MM.1S (cell line): Measurements from ENCODE around the gene SURF1.
A peak's percentile ranks its signal among the peaks of the same experiment; 100 is the strongest.

Experiments
- DNase-seq: peaks from one replicate; pipeline ENCODE4 v3.0.0-alpha.2; 2015
- H2AFZ ChIP-seq: fragments of 300-600 bp; sonication (generic); 2 replicates; pipeline ENCODE4 v1.6.0; 2016; ENCODE audit warnings: antibody characterized with exemption, low read length
- H3F3A ChIP-seq: fragments of 300-600 bp; sonication (generic); 2 replicates; pipeline ENCODE4 v1.6.1; 2016; ENCODE audit warnings: mild to moderate bottlenecking, antibody characterized with exemption, low read length, moderate library complexity, mixed read lengths; ENCODE audit not compliant: insufficient read depth
- H3K27ac ChIP-seq: fragments of 300-600 bp; sonication (generic); 2 replicates; pipeline ENCODE4 v1.5.1; 2016; ENCODE audit warnings: mild to moderate bottlenecking, low read length
- H3K27me3 ChIP-seq: fragments of 300-600 bp; sonication (generic); replicated peaks from 2 replicates; pipeline ENCODE4 v1.6.0; 2016; ENCODE audit warnings: low read length; ENCODE audit not compliant: insufficient read depth
- H3K36me3 ChIP-seq: fragments of 300-600 bp; sonication (generic); replicated peaks from 2 replicates; pipeline ENCODE4 v1.6.1; 2016; ENCODE audit warnings: mild to moderate bottlenecking, low read length, mixed read lengths; ENCODE audit not compliant: insufficient read depth
- H3K4me1 ChIP-seq: fragments of 300-600 bp; sonication (generic); 2 replicates; pipeline ENCODE4 v1.6.1; 2016; ENCODE audit warnings: low read length, mixed read lengths
- H3K4me2 ChIP-seq: fragments of 300-600 bp; sonication (generic); 2 replicates; pipeline ENCODE4 v1.6.0; 2016; ENCODE audit warnings: low read depth, low read length
- H3K4me3 ChIP-seq: fragments of 300-600 bp; sonication (generic); 2 replicates; pipeline ENCODE4 v1.5.1; 2016; ENCODE audit warnings: low read length, mixed read lengths
- H3K79me2 ChIP-seq: fragments of 300-600 bp; sonication (generic); 2 replicates; pipeline ENCODE4 v1.6.1; 2016; ENCODE audit warnings: mixed run types, low read length, mixed read lengths
- H3K9ac ChIP-seq: fragments of 300-600 bp; sonication (generic); 2 replicates; pipeline ENCODE4 v1.6.1; 2016; ENCODE audit warnings: low read length, mixed read lengths
- H3K9me2 ChIP-seq: fragments of 300-600 bp; sonication (generic); replicated peaks from 2 replicates; pipeline ENCODE4 v1.6.1; 2016; ENCODE audit warnings: mild to moderate bottlenecking, low read length, mixed read lengths; ENCODE audit not compliant: insufficient read depth
- H3K9me3 ChIP-seq: fragments of 300-600 bp; sonication (generic); replicated peaks from 2 replicates; pipeline ENCODE4 v1.6.1; 2016; ENCODE audit warnings: mild to moderate bottlenecking, low read length, mixed read lengths; ENCODE audit not compliant: insufficient read depth
- H4K20me1 ChIP-seq: fragments of 300-600 bp; sonication (generic); 2 replicates; pipeline ENCODE4 v1.6.1; 2016; ENCODE audit warnings: mild to moderate bottlenecking, low read length, moderate library complexity, mixed read lengths; ENCODE audit not compliant: insufficient read depth
- CTCF ChIP-seq: fragments of 300-600 bp; sonication (generic); IDR thresholded peaks from 2 replicates; pipeline ENCODE4 v1.5.1; 2016; ENCODE audit warnings: antibody characterized with exemption, low read length, mixed read lengths
- EZH2 ChIP-seq: fragments of 300-600 bp; sonication (generic); optimal IDR thresholded peaks from 2 replicates; pipeline ENCODE3; 2017; ENCODE audit warnings: low read depth, mild to moderate bottlenecking, antibody characterized with exemption, low read length, mixed read lengths
- EZH2phosphoT487 ChIP-seq: fragments of 300-600 bp; sonication (generic); IDR thresholded peaks from 2 replicates; pipeline ENCODE4 v1.6.1; 2018; ENCODE audit warnings: antibody characterized with exemption, low read length

Gene SURF1

GRCh38 chr9:133348718-133349573, 7.3 kb downstream of the SURF1 start:
- Histone ChIP-seq H3K79me2 (peaks cover 58% of the 10 kb centered on the region), H3K27me3 (no peaks in the 10 kb centered on the region), H3K4me3 (peak overlapping the region; percentile 97), H3K4me1 (peaks cover 17% of the 10 kb centered on the region; the same call in 1 of the 2 replicates), H3K36me3 (peaks cover 17% of the 10 kb centered on the region), H3K27ac (peak overlapping the region; percentile 83), H3K9me3 (no peaks in the 10 kb centered on the region), H3K9me2 (no peaks in the 10 kb centered on the region), H4K20me1 (peaks cover 11% of the 10 kb centered on the region), H3K9ac (peak overlapping the region; percentile 99), H2AFZ (no peak overlapping the region), H3K4me2 (peak overlapping the region; percentile 97), H3F3A (peaks cover 58% of the 10 kb centered on the region)
- TF ChIP-seq EZH2 (no peak), EZH2phosphoT487 (no peak), CTCF (no peak)
- DNase-seq: no peak

- Histone ChIP-seq H3K9me3 (no peaks in the 10 kb centered on the region), H3K4me3 (peak within 1 kb of the TSS; percentile 97), H3K36me3 (peaks cover 17% of the 10 kb centered on the region), H2AFZ (peak within 1 kb of the TSS; percentile 80), H3K9me2 (no peaks in the 10 kb centered on the region), H3K27ac (peak within 1 kb of the TSS; percentile 83), H3F3A (peaks cover 51% of the 10 kb centered on the region), H3K4me2 (peak within 1 kb of the TSS; percentile 97), H3K79me2 (peaks cover 58% of the 10 kb centered on the region), H3K4me1 (peaks cover 17% of the 10 kb centered on the region; the same call in 1 of the 2 replicates), H3K27me3 (no peaks in the 10 kb centered on the region), H4K20me1 (peaks cover 11% of the 10 kb centered on the region), H3K9ac (peak within 1 kb of the TSS; percentile 99)
- TF ChIP-seq EZH2: no peak
- DNase-seq: peak; percentile 95
Observed at GRCh38 chr9:133347985-133348717, 8.1 kb downstream of the SURF1 start, which contains the start of the genes MED22 and RPL7A. Gene MED22, minus strand, starts transcription at chr9:133348131. Its CDS starts 1,469 bp downstream, at chr9:133346662. Gene RPL7A, plus strand, starts transcription at chr9:133348218. Its CDS starts 26 bp downstream, at chr9:133348244.

- peak; percentile 43 for DNase-seq
- H2AFZ ChIP-seq: peak overlapping the region; percentile 66
- H3K9me3 ChIP-seq: no peaks in the 10 kb centered on the region
- H3K27me3 ChIP-seq: no peaks in the 10 kb centered on the region
- peaks cover 58% of the 10 kb centered on the region for H3K79me2 ChIP-seq
- TF ChIP-seq EZH2phosphoT487 (no peak), EZH2 (no peak), CTCF (no peak)
- peaks cover 11% of the 10 kb centered on the region for H4K20me1 ChIP-seq
- H3F3A ChIP-seq: peaks cover 45% of the 10 kb centered on the region
- peaks cover 17% of the 10 kb centered on the region; the same call in 1 of the 2 replicates for H3K4me1 ChIP-seq
- peaks cover 17% of the 10 kb centered on the region for H3K36me3 ChIP-seq
- H3K9ac ChIP-seq: peak overlapping the region; percentile 99
- peak overlapping the region; percentile 88; the same call in 1 of the 2 replicates for H3K4me2 ChIP-seq
- no peaks in the 10 kb centered on the region for H3K9me2 ChIP-seq
- H3K4me3 ChIP-seq: peak overlapping the region; percentile 97
- peak overlapping the region; percentile 83; the same call in 1 of the 2 replicates for H3K27ac ChIP-seq
Observed at GRCh38 chr9:133347515-133347984, 8.7 kb downstream of the SURF1 start.
